Lower lobe of right lung (tissue), 2 donors: ENCODE results near the gene C5orf58. TPM values are rescaled to one million over a fixed set of nuclear protein-coding genes. Genes with fewer than 3 reads are reported as not detected.

Experiments used
- ATAC-seq, 2 donors: fragments of 200-7000 bp; cut with Tn5 transposase; one replicate each; pipeline ENCODE4 v1.9.1; 2020 to 2022; ENCODE audit warnings: mild to moderate bottlenecking in 2 of 2, moderate library complexity in 2 of 2
- DNase-seq: peaks from one replicate; pipeline ENCODE4 v3.0.0-alpha.2; 2020
- H3K27ac ChIP-seq: fragments of 200-600 bp; one replicate; pipeline ENCODE4 v1.8.0; 2022
- H3K27me3 ChIP-seq: fragments of 200-600 bp; one replicate; pipeline ENCODE4 v1.8.0; 2022; ENCODE audit warnings: low read depth
- H3K36me3 ChIP-seq: fragments of 200-600 bp; one replicate; pipeline ENCODE4 v1.8.0; 2022; ENCODE audit warnings: mild to moderate bottlenecking
- H3K4me1 ChIP-seq: fragments of 200-600 bp; one replicate; pipeline ENCODE4 v1.8.0; 2022
- H3K4me3 ChIP-seq: fragments of 200-600 bp; one replicate; pipeline ENCODE4 v1.8.0; 2022; ENCODE audit warnings: mild to moderate bottlenecking
- H3K9me3 ChIP-seq: fragments of 200-600 bp; one replicate; pipeline ENCODE4 v1.8.0; 2022
- intact Hi-C: fragments of 100-400 bp; cut with DNase I; formaldehyde crosslinking; loops from one replicate; pipeline ENCODE4 v1.11.0; 2022
- total RNA-seq: library from RNA; stranded (reverse); fragmentation: NEBNext Ultra II Directional; extraction: Animal tissue kit (Norgen Biotek cat#: 25700); gene quantifications from one replicate; pipeline ENCODE4 v1.2.1, GENCODE V29; 2021
- TF ChIP-seq, protein P1 (sequence below): fragments of 200-600 bp; IDR thresholded peaks from one replicate; pipeline ENCODE4 v1.8.0; 2022; ENCODE audit warnings: antibody characterized with exemption, mild to moderate bottlenecking
- donor health status: DM: no; HTN: yes; CAD: no; lungs with severe emphysema.

The C5orf58 gene
- total RNA-seq, 1 donor from 2014 or later = not detected

GRCh38 chr5:170216257-170216864, 16.4 kb upstream of the C5orf58 start:
- no peaks in the 10 kb centered on the region for H3K9me3 ChIP-seq
- intact Hi-C loops = no loop called here
- no peaks in the 10 kb centered on the region for H3K36me3 ChIP-seq
- no peaks in the 10 kb centered on the region for H3K27me3 ChIP-seq
- no peak overlapping the region for H3K4me3 ChIP-seq
- no peaks in the 10 kb centered on the region for H3K4me1 ChIP-seq
- DNase-seq = no peak
- TF ChIP-seq, protein P1, sequence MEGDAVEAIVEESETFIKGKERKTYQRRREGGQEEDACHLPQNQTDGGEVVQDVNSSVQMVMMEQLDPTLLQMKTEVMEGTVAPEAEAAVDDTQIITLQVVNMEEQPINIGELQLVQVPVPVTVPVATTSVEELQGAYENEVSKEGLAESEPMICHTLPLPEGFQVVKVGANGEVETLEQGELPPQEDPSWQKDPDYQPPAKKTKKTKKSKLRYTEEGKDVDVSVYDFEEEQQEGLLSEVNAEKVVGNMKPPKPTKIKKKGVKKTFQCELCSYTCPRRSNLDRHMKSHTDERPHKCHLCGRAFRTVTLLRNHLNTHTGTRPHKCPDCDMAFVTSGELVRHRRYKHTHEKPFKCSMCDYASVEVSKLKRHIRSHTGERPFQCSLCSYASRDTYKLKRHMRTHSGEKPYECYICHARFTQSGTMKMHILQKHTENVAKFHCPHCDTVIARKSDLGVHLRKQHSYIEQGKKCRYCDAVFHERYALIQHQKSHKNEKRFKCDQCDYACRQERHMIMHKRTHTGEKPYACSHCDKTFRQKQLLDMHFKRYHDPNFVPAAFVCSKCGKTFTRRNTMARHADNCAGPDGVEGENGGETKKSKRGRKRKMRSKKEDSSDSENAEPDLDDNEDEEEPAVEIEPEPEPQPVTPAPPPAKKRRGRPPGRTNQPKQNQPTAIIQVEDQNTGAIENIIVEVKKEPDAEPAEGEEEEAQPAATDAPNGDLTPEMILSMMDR = peak; percentile 36
- peak in 1 of 2 donors; percentile 39 for ATAC-seq
- no peak overlapping the region for H3K27ac ChIP-seq

- Histone ChIP-seq H3K9me3 (no peaks in the 10 kb centered on the region), H3K4me3 (no peak overlapping the region), H3K4me1 (no peaks in the 10 kb centered on the region), H3K36me3 (no peaks in the 10 kb centered on the region), H3K27ac (no peak overlapping the region), H3K27me3 (no peaks in the 10 kb centered on the region)
- TF ChIP-seq, protein P1 = no peak
- intact Hi-C loops = no loop called here
- DNase-seq (no peak), ATAC-seq (no peak)
Measured at GRCh38 chr5:170217831-170218230, 15.0 kb upstream of the C5orf58 start.

DNA sequence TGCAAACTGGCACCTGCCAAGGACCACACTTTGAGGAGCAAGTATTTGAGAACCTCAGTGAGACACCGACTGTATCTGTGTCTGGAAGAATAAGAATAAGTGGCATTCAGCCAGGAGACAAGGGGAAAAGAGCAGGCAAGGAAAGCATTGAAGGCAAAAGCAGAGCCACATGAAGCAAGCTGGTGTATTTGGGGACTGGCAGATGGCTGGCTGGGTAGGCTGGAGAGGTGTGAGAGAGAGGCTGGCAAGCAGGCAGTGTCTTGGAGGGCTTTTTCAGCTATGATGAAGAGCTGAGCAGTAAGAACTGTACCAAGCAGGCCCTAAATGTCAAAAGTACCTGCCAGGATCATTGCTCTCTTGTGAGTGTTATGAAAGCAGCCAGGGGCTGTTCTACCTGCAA, 14.1 kb upstream of the C5orf58 start:
- H3K27me3 ChIP-seq = no peaks in the 10 kb centered on the region
- intact Hi-C loops = no loop called here
- DNase-seq = no peak
- ATAC-seq = no peak
- H3K27ac ChIP-seq = no peak overlapping the region
- H3K9me3 ChIP-seq = no peaks in the 10 kb centered on the region
- H3K4me3 ChIP-seq = no peak overlapping the region
- no peaks in the 10 kb centered on the region for H3K4me1 ChIP-seq
- TF ChIP-seq, protein P1 = no peak
- no peaks in the 10 kb centered on the region for H3K36me3 ChIP-seq

- intact Hi-C loops = no loop called here
- TF ChIP-seq, protein P1 = no peak
- DNase-seq = no peak
Measured at GRCh38 chr5:170219615-170220014, 13.2 kb upstream of the C5orf58 start.

DNA sequence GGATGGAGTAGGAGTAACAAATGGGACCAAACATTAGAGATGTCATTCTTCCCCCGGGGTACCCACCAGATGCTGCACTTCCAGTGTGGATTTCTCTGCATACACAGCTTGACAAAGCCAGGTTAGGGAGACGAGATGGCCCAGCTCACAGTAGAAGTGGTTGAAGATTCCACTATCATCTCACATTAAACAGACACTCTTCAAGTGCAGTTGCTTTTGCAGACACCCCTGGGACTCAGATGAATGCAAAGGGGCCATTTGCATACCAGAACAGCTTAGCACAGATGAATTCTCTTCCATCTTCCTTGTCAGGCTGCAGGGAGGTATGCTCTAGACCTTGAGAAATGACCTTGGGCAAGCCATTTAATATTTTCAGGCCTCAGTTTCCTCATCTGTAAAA, 12.6 kb upstream of the C5orf58 start:
- H3K4me1 ChIP-seq = peaks cover 8% of the 10 kb centered on the region
- no peak overlapping the region for H3K4me3 ChIP-seq
- intact Hi-C loops = no loop called here
- TF ChIP-seq, protein P1 = no peak
- H3K9me3 ChIP-seq = no peaks in the 10 kb centered on the region
- H3K36me3 ChIP-seq = no peaks in the 10 kb centered on the region
- H3K27me3 ChIP-seq = no peaks in the 10 kb centered on the region
- no peak for ATAC-seq
- H3K27ac ChIP-seq = no peak overlapping the region
- DNase-seq = no peak

More at GRCh38 chr5:170219615-170220014, 13.2 kb upstream of the C5orf58 start:
- Histone ChIP-seq H3K27ac (no peak overlapping the region), H3K4me3 (no peak overlapping the region), H3K27me3 (no peaks in the 10 kb centered on the region), H3K9me3 (no peaks in the 10 kb centered on the region), H3K36me3 (no peaks in the 10 kb centered on the region), H3K4me1 (peaks cover 8% of the 10 kb centered on the region)
- ATAC-seq = no peak
